Measurements from ENCODE around the gene CREB3L2.
"Not testable (repeated sequence)": the region's sequence is repeated elsewhere in the genome, so short reads cannot be mapped to it uniquely, and the experiment has no call there.

CREB3L2 gene

DNA sequence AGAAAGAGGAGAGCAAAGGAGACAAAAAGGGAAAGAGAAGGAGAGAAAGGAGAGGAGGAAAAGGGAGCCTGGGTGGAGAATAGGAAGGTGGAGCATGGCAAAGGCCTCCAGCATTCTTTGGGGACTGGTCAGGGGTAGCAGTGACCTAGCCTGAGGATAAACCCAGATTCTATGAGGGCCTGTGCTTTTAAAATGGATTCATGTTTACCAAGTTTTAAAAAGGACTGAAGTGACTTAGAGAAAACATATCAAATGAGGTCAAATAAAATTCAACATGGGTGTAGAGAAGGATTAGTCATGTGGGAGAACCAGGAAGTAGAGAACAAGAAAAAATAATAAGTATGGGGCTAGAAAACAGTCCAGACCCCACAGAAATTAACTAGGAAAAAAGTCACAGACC is 20.7 kb downstream of the CREB3L2 start:
- Histone ChIP-seq H3K4me1 (no peaks in the 10 kb centered on the region), H3K27me3 (ENCODE audit: low read depth) (no peaks in the 10 kb centered on the region), H3K4me3 (no peak overlapping the region), H3K36me3 (replicated peaks) (no peaks in the 10 kb centered on the region), H3K9me3 (no peaks in the 10 kb centered on the region)
- DNase-seq (ENCODE audit: low spot score in 2 of 2): no peak
- in situ Hi-C loops (cut with MboI; ENCODE audit: low sequenced_read_pairs): no loop called here

- H3K4me3 ChIP-seq: no peak overlapping the region
- H3K36me3 ChIP-seq (replicated peaks): no peaks in the 10 kb centered on the region
- H3K27me3 ChIP-seq (ENCODE audit: low read depth): no peaks in the 10 kb centered on the region
- in situ Hi-C loops (cut with MboI; ENCODE audit: low sequenced_read_pairs): no loop called here
- no peak for DNase-seq (ENCODE audit: low spot score in 2 of 2)
- H3K9me3 ChIP-seq: no peaks in the 10 kb centered on the region
- H3K4me1 ChIP-seq: no peaks in the 10 kb centered on the region
These were observed 21.6 kb downstream of the CREB3L2 start for GRCh38 chr7:137980308-137980707.

DNA sequence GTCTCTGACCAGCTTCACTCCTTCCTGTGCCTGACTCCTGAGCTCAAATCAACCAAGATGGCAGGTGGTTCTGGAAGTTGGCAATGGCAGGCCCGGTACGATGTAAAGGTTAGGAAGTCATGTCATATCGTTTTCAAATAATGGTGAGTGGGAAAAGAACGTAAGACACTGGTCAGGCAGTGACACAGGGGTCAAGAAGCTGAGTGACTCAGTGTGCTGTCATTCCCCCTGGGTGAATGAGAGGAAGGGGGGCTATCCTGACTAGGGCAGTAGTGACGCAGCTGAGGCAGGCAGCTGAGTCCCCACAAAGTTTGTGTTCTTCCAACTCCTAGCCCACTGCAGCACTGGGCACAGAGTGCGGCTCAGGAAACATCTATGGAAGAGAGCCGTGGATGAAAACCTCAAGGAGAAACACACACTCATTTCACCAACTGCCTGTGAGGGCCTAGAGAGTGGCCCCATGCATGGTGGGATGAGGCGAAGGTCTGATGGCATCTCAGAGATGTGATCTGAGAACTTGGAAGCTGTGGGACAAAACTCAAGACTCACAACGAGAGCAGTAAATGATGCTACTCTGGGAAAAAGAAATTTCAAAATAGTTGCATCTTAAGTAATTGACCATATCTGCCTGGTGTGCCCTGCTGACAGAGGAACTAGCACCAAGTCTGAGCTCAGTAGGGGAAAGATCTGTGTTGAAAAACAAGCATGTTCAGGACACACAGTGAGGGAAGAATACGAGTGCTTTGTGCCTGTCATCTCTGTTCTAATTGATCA is 23.2 kb downstream of the CREB3L2 start:
- Histone ChIP-seq H3K4me1 (peaks cover 2% of the 10 kb centered on the region), H3K9me3 (no peaks in the 10 kb centered on the region), H3K36me3 (replicated peaks) (no peaks in the 10 kb centered on the region), H3K27me3 (ENCODE audit: low read depth) (no peaks in the 10 kb centered on the region), H3K4me3 (no peak overlapping the region)
- no peak for DNase-seq (ENCODE audit: low spot score in 2 of 2)
- in situ Hi-C loops (cut with MboI; ENCODE audit: low sequenced_read_pairs): no loop called here

GRCh38 chr7:137977173-137977572 is 24.7 kb downstream of the CREB3L2 start:
- no peaks in the 10 kb centered on the region for H3K36me3 ChIP-seq (replicated peaks)
- no peaks in the 10 kb centered on the region for H3K27me3 ChIP-seq (ENCODE audit: low read depth)
- H3K4me1 ChIP-seq: peaks cover 5% of the 10 kb centered on the region
- no peak overlapping the region for H3K4me3 ChIP-seq
- H3K9me3 ChIP-seq: no peaks in the 10 kb centered on the region
- DNase-seq (ENCODE audit: low spot score in 2 of 2): no peak
- in situ Hi-C loops (cut with MboI; ENCODE audit: low sequenced_read_pairs): no loop called here

DNA sequence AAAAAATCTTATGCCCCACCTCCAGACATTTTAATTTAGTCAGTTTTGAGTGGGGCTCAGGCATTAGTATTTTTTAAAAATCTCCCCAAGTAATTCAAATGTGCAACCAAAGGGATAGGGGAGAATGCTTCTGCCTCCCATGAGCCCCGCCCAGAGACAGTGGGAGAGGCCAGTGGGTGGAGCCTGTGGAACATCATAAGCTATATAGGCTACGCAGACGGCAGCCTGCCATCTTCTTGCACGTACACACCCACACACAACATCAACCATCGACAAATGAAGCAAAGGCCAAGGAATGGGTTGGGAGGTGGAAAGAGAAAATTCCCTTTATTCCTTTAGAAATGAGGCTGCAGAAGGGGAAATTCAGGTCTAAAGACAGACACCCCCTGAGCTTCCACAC is 25.2 kb downstream of the CREB3L2 start:
- Histone ChIP-seq H3K4me3 (no peak overlapping the region), H3K27me3 (ENCODE audit: low read depth) (no peaks in the 10 kb centered on the region)
- in situ Hi-C loops (cut with MboI; ENCODE audit: low sequenced_read_pairs): no loop called here

GRCh38 chr7:137976232-137976631 is 25.7 kb downstream of the CREB3L2 start:
- no peak overlapping the region for H3K4me3 ChIP-seq
- in situ Hi-C loops (cut with MboI; ENCODE audit: low sequenced_read_pairs): no loop called here
- H3K27me3 ChIP-seq (ENCODE audit: low read depth): no peaks in the 10 kb centered on the region
- no peaks in the 10 kb centered on the region for H3K9me3 ChIP-seq
- no peaks in the 10 kb centered on the region for H3K36me3 ChIP-seq (replicated peaks)
- DNase-seq (ENCODE audit: low spot score in 2 of 2): no peak
- peaks cover 5% of the 10 kb centered on the region for H3K4me1 ChIP-seq

More for the DNA sequence above, 25.2 kb downstream of the CREB3L2 start:
- Histone ChIP-seq H3K36me3 (replicated peaks) (no peaks in the 10 kb centered on the region), H3K4me1 (peaks cover 5% of the 10 kb centered on the region), H3K9me3 (no peaks in the 10 kb centered on the region)
- no peak for DNase-seq (ENCODE audit: low spot score in 2 of 2)

DNA sequence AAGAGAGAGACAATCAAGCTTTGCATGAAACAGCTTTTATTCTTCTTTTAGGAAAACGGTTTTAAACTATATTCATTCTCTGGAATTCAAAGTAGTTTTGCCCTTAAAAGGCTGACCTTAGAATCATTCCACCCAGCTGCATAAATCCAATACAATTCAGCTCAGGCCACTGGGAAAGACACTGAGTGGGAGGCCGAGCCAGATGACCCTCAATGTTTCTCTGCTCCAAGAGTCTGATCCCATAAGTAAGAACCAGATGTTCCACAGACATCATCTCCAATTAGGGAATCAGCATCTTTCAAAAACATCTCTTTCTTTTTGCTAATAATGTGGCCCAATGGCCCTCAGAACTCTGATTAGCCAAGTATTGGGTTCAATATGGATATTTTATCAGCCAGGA is 26.1 kb downstream of the CREB3L2 start:
- in situ Hi-C loops (cut with MboI; ENCODE audit: low sequenced_read_pairs): no loop called here
- Histone ChIP-seq H3K27me3 (ENCODE audit: low read depth) (no peaks in the 10 kb centered on the region), H3K4me1 (peaks cover 5% of the 10 kb centered on the region), H3K9me3 (no peaks in the 10 kb centered on the region), H3K4me3 (no peak overlapping the region), H3K36me3 (replicated peaks) (no peaks in the 10 kb centered on the region)
- no peak for DNase-seq (ENCODE audit: low spot score in 2 of 2)

GRCh38 chr7:137975221-137975620 is 26.7 kb downstream of the CREB3L2 start:
- in situ Hi-C loops (cut with MboI; ENCODE audit: low sequenced_read_pairs): no loop called here
- Histone ChIP-seq H3K9me3 (no peaks in the 10 kb centered on the region), H3K27me3 (ENCODE audit: low read depth) (no peaks in the 10 kb centered on the region), H3K4me1 (peaks cover 5% of the 10 kb centered on the region), H3K4me3 (no peak overlapping the region), H3K36me3 (replicated peaks) (no peaks in the 10 kb centered on the region)
- no peak for DNase-seq (ENCODE audit: low spot score in 2 of 2)

DNA sequence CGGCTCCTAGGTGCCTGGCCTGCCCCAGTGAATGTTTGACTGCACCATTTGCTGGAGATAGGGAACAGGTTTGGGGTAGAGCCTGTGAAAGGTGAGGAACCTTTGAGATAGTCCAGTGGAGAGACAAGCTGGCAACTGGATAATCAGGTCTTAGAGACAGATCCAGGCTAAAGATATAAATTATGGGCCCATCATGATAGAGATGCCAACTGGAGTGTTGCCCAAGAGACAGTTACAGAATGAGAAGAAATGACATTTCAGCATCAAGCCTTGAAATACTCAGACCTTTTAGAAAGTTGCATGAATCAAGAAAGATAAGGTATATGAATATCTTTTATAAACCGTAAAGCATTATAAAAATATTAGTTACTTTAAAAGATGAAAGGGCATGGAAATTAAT is 27.1 kb downstream of the CREB3L2 start:
- Histone ChIP-seq H3K27me3 (ENCODE audit: low read depth) (no peaks in the 10 kb centered on the region), H3K4me1 (peaks cover 5% of the 10 kb centered on the region), H3K36me3 (replicated peaks) (no peaks in the 10 kb centered on the region), H3K4me3 (no peak overlapping the region), H3K9me3 (no peaks in the 10 kb centered on the region)
- no peak for DNase-seq (ENCODE audit: low spot score in 2 of 2)
- in situ Hi-C loops (cut with MboI; ENCODE audit: low sequenced_read_pairs): no loop called here

GRCh38 chr7:137970253-137970975 is 31.5 kb downstream of the CREB3L2 start:
- Histone ChIP-seq H3K27me3 (ENCODE audit: low read depth) (no peaks in the 10 kb centered on the region), H3K9me3 (no peaks in the 10 kb centered on the region), H3K4me1 (peaks cover 5% of the 10 kb centered on the region), H3K4me3 (no peak overlapping the region), H3K36me3 (replicated peaks) (no peaks in the 10 kb centered on the region)
- DNase-seq (ENCODE audit: low spot score in 2 of 2): no peak
- in situ Hi-C loops (cut with MboI; ENCODE audit: low sequenced_read_pairs): no loop called here

DNA sequence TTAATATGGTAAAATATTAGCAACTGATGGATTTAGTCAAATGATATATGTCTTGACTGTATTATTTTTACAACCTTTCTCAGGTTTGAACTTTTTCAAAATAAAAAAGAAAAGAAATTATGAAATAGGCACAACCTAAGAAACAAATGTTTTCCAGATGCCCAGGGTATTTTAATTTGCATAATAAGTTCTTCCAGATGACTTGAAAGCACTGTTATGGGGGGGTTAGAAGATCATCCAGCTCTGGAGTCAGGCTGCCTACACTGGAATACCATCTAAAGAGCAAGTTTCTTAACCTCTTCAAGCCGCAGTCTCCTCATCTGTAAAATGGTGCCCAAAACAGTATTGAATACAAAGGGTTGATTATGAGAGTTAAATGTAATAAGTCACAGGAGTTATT is 32.1 kb downstream of the CREB3L2 start:
- Histone ChIP-seq H3K36me3 (replicated peaks) (no peaks in the 10 kb centered on the region), H3K9me3 (no peaks in the 10 kb centered on the region), H3K4me3 (no peak overlapping the region), H3K4me1 (peaks cover 5% of the 10 kb centered on the region), H3K27me3 (ENCODE audit: low read depth) (no peaks in the 10 kb centered on the region)
- in situ Hi-C loops (cut with MboI; ENCODE audit: low sequenced_read_pairs): no loop called here
- no peak for DNase-seq (ENCODE audit: low spot score in 2 of 2)

GRCh38 chr7:137968890-137969289 is 33.0 kb downstream of the CREB3L2 start:
- Histone ChIP-seq H3K9me3 (no peaks in the 10 kb centered on the region), H3K36me3 (replicated peaks) (no peaks in the 10 kb centered on the region), H3K4me1 (peaks cover 5% of the 10 kb centered on the region), H3K27me3 (ENCODE audit: low read depth) (no peaks in the 10 kb centered on the region), H3K4me3 (no peak overlapping the region)
- in situ Hi-C loops (cut with MboI; ENCODE audit: low sequenced_read_pairs): no loop called here
- DNase-seq (ENCODE audit: low spot score in 2 of 2): no peak

DNA sequence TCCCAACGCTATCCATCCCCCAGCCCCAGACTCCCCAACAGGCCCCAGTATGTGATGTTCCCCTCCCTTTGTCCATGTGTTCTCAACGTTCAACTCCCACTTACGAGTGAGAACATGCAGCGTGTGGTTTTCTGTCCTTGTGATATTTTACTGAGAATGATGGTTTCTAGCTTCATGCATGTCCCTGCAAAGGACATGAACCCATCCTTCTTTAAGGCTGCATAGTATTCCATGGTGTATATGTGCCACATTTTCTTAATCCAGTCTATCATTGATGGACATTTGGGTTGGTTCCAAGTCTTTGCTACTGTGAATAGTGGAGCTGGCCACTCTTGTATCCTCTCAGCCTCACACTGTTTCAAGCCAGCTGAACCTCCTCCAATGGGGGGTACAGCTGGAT is 33.5 kb downstream of the CREB3L2 start:
- H3K9me3 ChIP-seq; H3K4me3 ChIP-seq; H3K4me1 ChIP-seq; in situ Hi-C loops (cut with MboI; ENCODE audit: low sequenced_read_pairs); H3K27me3 ChIP-seq (ENCODE audit: low read depth); DNase-seq (ENCODE audit: low spot score in 2 of 2); H3K36me3 ChIP-seq (replicated peaks): not testable (repeated sequence)

DNA sequence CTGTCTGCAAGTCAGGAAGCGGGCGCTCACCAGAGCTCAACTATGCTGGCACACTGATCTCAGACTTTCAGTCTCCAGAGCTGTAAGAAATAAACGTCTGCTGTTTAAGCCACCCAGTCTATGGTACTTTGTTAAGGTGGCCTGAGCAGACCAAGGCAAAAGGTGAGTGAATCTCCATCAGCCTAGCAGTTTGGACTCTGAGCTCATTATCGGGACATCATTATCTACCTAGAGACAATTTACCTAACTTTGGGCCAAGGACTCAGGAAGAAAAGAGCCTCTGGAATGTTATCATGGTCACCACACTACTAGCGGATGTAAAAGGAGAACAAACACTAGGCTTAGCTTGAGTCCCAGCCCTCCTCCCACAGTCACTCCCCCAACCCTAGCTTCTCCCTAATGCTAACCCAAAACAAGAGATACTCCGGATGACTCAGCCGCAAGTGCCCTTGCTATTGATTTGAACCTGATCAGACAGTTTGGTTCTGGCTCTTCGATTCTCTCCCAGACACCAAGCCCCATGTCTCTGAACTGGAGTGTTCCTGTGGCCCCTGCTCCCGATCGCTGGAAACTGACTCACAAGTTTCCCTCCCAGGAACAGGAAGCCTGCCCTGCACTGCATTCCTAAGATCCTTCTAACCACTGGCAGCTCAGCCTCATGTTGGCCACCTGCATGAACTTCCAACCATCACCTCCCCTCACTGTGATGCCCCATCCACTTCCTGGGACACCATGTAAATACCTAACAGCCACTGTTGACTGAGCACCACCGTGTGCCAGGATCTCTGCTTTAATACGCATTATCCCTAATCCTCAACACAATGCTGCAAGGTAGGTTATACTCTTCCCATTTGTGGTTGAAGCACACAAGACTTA is 34.5 kb downstream of the CREB3L2 start:
- no peak overlapping the region for H3K4me3 ChIP-seq
- no peaks in the 10 kb centered on the region; the same call in 1 of the 2 replicates for H3K4me1 ChIP-seq
- in situ Hi-C loops (cut with MboI; ENCODE audit: low sequenced_read_pairs): no loop called here
- no peak for DNase-seq (ENCODE audit: low spot score in 2 of 2)
- no peaks in the 10 kb centered on the region for H3K36me3 ChIP-seq (replicated peaks)
- H3K27me3 ChIP-seq (ENCODE audit: low read depth): no peaks in the 10 kb centered on the region
- H3K9me3 ChIP-seq: no peaks in the 10 kb centered on the region

Measured in HAP-1 (cell line).